K562 (cell line): ENCODE data around the gene KIFC3. TPM values are rescaled to one million over a fixed set of nuclear protein-coding genes. Genes with fewer than 3 reads are reported as not detected.

ENCODE experiments used
- CXXC5 ChIP-seq: fragments of 250-450 bp; sonication (Bioruptor Pico); IDR thresholded peaks from 2 replicates; pipeline ENCODE4 v1.8.0; 2022; ENCODE audit warnings: inconsistent platforms, mild to moderate bottlenecking, moderate library complexity
- FUS ChIP-seq: fragments of 200-400 bp; formaldehyde crosslinking; optimal IDR thresholded peaks from 2 replicates; pipeline ENCODE3; 2017; ENCODE audit warnings: low read depth, low read length
- NEUROD1 ChIP-seq: fragments of 150-350 bp; IDR thresholded peaks from 2 replicates; pipeline ENCODE4 v1.6.1; 2014; ENCODE audit warnings: borderline replicate concordance, low read length, low read depth; ENCODE audit not compliant: partially characterized antibody
- SMC3 ChIP-seq: conservative IDR thresholded peaks from 2 replicates; pipeline ENCODE4 v1.6.1; 2011; ENCODE audit warnings: low read depth, low read length, improper control_type of control experiment; ENCODE audit not compliant: insufficient read depth
- THRAP3 ChIP-seq: fragments of 450-650 bp; IDR thresholded peaks from 2 replicates; pipeline ENCODE4 v1.6.1; 2016; ENCODE audit warnings: mild to moderate bottlenecking, inconsistent platforms, borderline replicate concordance
- ZNF165 ChIP-seq: fragments of 250-450 bp; sonication (Bioruptor Pico); IDR thresholded peaks from 2 replicates; pipeline ENCODE4 v1.4.0; 2020; ENCODE audit warnings: borderline replicate concordance
- polyA plus RNA-seq, 8 experiments: library from polyadenylated mRNA; depleted of rRNA in 4 of 8; stranded (reverse) in 5 of 8; unstranded in 3 of 8; fragments of >200 nt; fragmentation: Nextera tagmentation in 2 of 8; fragmentation: Illumina TruSeq in 1 of 8; extraction: Ambion mirVana in 2 of 8; extraction: Trizol in 1 of 8; gene quantifications; 2 replicates each; pipeline versions ENCODE4 v1.2.1 to v1.2.3, GENCODE V29; 2011 to 2014; ENCODE audit warnings: inconsistent platforms in 1 of 8, missing spikeins in 1 of 8
- total RNA-seq, 7 experiments: library from RNA; depleted of rRNA in 6 of 7; stranded (reverse); fragments of >200 nt in 6 of 7; fragmentation: Illumina TruSeq in 2 of 7; extraction: Trizol in 2 of 7; gene quantifications; 2 replicates each; pipeline versions ENCODE4 v1.2.1 to v1.2.3, GENCODE V29; 2011 to 2021; ENCODE audit warnings: low replicate concordance in 1 of 7
- TF ChIP-seq, protein P1 (sequence below): fragments of 200-600 bp; sonication (generic); IDR thresholded peaks from one replicate; pipeline ENCODE4 v1.6.1; 2012; ENCODE audit warnings: mild to moderate bottlenecking, low read depth, low read length, inconsistent platforms
- TF ChIP-seq, protein P2 (sequence below): fragments of 450-650 bp; formaldehyde crosslinking; IDR thresholded peaks from 2 replicates; pipeline ENCODE4 v1.4.0; 2020; ENCODE audit warnings: mild to moderate bottlenecking, moderate library complexity
- TF ChIP-seq, protein P3 (sequence below), 2 experiments: IDR thresholded peaks; 2 replicates each; pipeline ENCODE4 v1.6.1; 2012; ENCODE audit warnings: improper control_type of control experiment in 2 of 2, low read depth in 2 of 2, low read length in 2 of 2, borderline replicate concordance in 1 of 2

The KIFC3 gene
- total and polyA plus RNA-seq, 9 of the 15 experiments (the other 6 are each of a cell fraction or from before 2014, with no cell fraction given), result 0.23 to 105 (median 26.2) TPM

DNA sequence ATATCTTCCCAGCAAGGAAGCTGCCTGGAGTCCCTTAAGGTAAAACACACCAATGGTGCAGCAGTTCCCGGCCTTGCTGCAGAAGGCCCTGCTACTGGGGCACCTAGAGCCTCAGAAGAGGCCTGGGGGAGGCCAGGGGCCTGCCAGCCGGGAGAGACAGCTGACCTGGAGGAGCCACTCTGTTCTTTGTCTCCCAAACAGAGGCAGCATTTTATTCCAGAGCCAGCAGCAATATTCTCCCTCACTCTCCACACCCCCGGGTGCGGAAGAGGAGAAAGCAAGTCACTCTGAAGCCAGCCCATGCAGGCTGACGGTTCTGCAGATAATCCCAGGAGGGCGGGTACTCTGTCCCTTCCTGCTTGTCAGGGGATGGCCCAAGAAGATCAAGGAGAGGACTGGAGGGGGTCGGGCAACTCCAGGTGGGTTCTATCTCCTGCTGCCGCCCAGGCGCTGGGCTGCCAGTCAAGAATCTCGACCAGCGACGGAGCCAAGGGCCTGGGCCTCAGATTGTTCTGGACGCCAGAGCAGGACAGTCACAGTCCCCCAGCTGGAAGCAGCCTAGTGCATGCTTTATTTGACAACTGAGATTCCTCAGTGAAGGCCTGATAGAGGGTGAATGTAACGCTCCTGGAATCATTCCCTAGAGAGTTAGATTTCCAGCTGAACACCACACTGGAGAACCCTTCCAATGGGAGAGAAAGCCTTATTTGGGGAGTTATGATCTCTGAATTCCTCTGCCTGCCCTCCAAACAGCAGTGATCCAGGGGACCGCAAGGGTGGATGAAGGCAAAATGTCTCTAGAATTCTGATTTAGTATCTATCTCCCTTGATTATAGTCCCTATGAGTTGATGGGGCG, 1.1 kb upstream of the KIFC3 start (continued):
- TF ChIP-seq, protein P1, sequence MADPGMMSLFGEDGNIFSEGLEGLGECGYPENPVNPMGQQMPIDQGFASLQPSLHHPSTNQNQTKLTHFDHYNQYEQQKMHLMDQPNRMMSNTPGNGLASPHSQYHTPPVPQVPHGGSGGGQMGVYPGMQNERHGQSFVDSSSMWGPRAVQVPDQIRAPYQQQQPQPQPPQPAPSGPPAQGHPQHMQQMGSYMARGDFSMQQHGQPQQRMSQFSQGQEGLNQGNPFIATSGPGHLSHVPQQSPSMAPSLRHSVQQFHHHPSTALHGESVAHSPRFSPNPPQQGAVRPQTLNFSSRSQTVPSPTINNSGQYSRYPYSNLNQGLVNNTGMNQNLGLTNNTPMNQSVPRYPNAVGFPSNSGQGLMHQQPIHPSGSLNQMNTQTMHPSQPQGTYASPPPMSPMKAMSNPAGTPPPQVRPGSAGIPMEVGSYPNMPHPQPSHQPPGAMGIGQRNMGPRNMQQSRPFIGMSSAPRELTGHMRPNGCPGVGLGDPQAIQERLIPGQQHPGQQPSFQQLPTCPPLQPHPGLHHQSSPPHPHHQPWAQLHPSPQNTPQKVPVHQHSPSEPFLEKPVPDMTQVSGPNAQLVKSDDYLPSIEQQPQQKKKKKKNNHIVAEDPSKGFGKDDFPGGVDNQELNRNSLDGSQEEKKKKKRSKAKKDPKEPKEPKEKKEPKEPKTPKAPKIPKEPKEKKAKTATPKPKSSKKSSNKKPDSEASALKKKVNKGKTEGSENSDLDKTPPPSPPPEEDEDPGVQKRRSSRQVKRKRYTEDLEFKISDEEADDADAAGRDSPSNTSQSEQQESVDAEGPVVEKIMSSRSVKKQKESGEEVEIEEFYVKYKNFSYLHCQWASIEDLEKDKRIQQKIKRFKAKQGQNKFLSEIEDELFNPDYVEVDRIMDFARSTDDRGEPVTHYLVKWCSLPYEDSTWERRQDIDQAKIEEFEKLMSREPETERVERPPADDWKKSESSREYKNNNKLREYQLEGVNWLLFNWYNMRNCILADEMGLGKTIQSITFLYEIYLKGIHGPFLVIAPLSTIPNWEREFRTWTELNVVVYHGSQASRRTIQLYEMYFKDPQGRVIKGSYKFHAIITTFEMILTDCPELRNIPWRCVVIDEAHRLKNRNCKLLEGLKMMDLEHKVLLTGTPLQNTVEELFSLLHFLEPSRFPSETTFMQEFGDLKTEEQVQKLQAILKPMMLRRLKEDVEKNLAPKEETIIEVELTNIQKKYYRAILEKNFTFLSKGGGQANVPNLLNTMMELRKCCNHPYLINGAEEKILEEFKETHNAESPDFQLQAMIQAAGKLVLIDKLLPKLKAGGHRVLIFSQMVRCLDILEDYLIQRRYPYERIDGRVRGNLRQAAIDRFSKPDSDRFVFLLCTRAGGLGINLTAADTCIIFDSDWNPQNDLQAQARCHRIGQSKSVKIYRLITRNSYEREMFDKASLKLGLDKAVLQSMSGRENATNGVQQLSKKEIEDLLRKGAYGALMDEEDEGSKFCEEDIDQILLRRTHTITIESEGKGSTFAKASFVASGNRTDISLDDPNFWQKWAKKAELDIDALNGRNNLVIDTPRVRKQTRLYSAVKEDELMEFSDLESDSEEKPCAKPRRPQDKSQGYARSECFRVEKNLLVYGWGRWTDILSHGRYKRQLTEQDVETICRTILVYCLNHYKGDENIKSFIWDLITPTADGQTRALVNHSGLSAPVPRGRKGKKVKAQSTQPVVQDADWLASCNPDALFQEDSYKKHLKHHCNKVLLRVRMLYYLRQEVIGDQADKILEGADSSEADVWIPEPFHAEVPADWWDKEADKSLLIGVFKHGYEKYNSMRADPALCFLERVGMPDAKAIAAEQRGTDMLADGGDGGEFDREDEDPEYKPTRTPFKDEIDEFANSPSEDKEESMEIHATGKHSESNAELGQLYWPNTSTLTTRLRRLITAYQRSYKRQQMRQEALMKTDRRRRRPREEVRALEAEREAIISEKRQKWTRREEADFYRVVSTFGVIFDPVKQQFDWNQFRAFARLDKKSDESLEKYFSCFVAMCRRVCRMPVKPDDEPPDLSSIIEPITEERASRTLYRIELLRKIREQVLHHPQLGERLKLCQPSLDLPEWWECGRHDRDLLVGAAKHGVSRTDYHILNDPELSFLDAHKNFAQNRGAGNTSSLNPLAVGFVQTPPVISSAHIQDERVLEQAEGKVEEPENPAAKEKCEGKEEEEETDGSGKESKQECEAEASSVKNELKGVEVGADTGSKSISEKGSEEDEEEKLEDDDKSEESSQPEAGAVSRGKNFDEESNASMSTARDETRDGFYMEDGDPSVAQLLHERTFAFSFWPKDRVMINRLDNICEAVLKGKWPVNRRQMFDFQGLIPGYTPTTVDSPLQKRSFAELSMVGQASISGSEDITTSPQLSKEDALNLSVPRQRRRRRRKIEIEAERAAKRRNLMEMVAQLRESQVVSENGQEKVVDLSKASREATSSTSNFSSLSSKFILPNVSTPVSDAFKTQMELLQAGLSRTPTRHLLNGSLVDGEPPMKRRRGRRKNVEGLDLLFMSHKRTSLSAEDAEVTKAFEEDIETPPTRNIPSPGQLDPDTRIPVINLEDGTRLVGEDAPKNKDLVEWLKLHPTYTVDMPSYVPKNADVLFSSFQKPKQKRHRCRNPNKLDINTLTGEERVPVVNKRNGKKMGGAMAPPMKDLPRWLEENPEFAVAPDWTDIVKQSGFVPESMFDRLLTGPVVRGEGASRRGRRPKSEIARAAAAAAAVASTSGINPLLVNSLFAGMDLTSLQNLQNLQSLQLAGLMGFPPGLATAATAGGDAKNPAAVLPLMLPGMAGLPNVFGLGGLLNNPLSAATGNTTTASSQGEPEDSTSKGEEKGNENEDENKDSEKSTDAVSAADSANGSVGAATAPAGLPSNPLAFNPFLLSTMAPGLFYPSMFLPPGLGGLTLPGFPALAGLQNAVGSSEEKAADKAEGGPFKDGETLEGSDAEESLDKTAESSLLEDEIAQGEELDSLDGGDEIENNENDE, result no peak
- TF ChIP-seq NEUROD1 (no peak), ZNF165 (CRISPR knock-in tag) (no peak), THRAP3 (no peak), FUS (no peak), CXXC5 (CRISPR knock-in tag) (no peak), SMC3 (no peak)
- TF ChIP-seq, protein P2, sequence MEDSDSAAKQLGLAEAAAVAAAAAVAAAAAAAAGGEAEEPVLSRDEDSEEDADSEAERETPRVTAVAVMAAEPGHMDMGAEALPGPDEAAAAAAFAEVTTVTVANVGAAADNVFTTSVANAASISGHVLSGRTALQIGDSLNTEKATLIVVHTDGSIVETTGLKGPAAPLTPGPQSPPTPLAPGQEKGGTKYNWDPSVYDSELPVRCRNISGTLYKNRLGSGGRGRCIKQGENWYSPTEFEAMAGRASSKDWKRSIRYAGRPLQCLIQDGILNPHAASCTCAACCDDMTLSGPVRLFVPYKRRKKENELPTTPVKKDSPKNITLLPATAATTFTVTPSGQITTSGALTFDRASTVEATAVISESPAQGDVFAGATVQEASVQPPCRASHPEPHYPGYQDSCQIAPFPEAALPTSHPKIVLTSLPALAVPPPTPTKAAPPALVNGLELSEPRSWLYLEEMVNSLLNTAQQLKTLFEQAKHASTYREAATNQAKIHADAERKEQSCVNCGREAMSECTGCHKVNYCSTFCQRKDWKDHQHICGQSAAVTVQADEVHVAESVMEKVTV (CRISPR knock-in tag), result no peak
- TF ChIP-seq, protein P3, sequence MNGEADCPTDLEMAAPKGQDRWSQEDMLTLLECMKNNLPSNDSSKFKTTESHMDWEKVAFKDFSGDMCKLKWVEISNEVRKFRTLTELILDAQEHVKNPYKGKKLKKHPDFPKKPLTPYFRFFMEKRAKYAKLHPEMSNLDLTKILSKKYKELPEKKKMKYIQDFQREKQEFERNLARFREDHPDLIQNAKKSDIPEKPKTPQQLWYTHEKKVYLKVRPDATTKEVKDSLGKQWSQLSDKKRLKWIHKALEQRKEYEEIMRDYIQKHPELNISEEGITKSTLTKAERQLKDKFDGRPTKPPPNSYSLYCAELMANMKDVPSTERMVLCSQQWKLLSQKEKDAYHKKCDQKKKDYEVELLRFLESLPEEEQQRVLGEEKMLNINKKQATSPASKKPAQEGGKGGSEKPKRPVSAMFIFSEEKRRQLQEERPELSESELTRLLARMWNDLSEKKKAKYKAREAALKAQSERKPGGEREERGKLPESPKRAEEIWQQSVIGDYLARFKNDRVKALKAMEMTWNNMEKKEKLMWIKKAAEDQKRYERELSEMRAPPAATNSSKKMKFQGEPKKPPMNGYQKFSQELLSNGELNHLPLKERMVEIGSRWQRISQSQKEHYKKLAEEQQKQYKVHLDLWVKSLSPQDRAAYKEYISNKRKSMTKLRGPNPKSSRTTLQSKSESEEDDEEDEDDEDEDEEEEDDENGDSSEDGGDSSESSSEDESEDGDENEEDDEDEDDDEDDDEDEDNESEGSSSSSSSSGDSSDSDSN (IDR thresholded peaks at IDR 0.05; ENCODE audit: borderline replicate concordance in 1 of 2, low read depth in 2 of 2, low read length in 2 of 2), result peak in 1 of 2 experiments; percentile 80; a peak in 1 of 4 replicates
